CD4-positive, alpha-beta T cell treated with Interferon alpha-2 for 1 hour (primary cell): ENCODE measurements around the gene CEMP1.

Experiments
- DNase-seq, 2 donors: peaks; one replicate each; pipeline ENCODE4 v3.0.0-alpha.2; 2020 to 2022

Gene CEMP1

DNA sequence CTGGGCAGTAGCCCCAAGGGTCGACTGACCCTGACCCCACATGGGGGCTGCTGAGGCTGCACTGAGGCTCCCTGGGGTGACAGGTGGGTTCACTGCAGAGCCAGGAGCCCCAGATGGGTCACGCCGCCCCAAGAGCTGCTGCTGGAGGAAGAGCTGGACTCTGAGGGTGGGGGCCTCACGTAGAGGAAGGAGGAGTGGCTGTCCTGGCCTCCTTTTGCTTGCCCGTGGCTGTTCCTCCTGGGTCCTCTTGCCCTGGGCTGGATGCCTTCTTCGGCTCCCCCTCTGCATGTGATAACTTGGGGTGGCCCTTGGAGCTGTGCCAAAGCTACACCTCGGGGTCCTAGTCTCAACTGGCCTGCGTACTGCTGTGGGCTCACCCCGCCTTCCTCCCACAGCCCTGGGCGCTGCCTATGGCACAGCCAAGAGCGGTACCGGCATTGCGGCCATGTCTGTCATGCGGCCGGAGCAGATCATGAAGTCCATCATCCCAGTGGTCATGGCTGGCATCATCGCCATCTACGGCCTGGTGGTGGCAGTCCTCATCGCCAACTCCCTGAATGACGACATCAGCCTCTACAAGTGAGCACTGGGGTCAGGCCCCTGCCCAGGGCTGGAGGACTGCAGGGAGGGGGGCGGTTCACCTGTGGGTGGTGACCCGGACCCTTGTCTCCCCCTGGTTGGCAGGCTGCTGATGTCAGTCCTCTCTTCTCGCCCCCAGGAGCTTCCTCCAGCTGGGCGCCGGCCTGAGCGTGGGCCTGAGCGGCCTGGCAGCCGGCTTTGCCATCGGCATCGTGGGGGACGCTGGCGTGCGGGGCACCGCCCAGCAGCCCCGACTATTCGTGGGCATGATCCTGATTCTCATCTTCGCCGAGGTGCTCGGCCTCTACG is 12.1 kb downstream of the CEMP1 start:
- DNase-seq, result no peak

DNA sequence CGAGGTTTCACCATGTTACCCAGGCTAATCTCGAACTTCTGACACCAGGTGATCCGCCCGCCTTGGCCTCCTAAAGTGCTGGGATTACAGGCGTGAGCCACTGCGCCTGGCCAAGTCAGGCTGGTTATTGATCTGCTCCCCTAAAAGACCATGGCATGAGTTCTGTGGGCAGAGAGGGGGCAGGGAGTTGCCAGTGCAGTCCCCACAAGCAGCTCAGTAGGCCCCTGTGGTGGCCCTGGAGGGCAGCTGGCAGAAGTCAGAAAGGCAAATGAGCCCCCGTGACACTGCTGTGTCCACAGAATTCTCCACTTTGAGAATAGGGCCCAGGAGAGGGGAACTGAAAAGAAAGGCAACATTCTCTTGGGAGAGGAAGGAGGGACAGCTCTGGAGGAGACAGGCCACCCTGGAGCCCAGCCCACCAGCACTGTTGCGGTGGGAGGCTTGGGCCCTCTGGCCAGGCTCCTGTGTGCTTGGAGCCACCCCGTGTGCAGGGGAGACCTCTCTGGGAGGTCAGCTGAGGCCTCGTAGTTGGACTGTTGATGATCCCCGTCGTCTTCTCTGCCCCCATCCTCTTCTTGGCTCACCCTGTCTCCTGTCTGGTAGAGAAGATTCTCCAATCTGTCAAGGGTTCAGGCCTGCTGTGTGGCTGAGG is 13.1 kb downstream of the CEMP1 start:
- DNase-seq, result no peak

DNA sequence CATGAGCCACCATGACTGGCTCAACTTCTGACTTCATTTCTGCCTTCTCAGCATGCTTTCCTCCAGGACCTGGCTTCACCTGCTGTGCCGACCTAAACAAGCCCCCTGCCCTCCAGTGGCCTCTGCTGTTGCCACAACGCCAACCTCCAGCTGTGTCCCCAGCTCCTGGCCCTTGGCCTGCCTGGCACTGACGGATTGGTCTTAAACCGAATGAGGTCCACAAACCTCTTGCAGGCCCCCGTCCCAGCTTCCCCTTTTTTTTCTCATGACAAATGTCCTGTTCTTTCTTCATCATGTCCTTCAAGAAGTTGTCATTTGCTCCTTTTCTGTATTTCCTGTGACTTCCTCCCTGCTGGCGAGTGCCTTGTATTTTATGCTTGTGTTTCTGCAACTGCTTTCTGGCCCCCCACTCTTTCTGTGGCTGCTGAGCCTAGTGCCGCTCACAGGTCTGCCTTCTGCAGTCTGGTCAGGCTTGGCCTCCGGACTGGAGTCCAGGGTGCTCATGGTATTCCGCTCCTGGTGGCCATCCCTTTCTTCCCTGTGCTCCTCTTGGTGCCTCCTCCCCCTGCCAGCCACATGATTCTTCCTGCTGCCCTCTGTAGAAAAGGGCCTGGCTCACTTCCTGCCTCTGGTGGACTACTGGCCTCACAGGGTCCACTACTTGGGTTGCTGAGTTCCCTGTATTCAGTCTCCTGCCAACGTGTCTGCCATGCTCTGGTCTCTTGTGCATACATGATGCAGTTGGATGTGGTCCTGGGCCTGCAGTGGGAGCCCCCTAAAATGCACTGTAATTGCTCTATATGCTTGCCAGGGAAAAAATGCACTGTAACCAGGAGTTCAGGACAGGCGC is 14.6 kb downstream of the CEMP1 start:
- DNase-seq, result peak in 1 of 2 donors; percentile 44

DNA sequence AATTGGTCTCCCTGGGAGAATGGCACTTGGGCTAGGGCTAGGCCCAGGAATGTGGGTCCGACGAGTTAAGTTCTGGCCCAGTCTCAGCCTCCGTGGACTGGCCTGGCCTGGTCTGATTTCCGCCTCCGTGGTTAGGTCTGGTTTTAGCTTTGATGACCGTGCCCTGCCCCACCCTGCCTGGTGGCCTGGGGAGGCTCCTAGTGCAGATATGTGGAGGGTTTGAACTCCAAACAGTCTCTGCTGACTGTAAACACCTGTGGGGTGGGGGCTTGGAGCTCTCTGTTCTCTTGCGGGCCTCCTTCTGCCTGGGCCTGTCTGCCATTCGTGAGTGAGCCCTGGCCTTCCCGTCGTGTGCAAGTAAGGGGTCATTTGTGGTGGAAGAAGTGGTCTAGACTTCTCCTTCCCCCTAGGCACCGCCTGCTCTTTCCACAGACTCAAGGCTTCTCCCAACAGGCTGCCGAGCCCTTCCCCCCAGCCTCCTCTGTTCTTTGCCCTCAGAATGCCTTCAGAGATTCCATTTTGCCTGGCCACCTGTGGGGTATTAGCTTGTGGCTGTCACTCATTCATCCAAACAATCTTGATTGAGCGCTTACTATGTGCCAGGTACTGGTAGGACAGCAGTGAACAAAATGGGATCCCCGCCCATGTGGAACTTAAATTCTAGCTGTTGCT is 15.9 kb downstream of the CEMP1 start:
- no peak for DNase-seq

DNA sequence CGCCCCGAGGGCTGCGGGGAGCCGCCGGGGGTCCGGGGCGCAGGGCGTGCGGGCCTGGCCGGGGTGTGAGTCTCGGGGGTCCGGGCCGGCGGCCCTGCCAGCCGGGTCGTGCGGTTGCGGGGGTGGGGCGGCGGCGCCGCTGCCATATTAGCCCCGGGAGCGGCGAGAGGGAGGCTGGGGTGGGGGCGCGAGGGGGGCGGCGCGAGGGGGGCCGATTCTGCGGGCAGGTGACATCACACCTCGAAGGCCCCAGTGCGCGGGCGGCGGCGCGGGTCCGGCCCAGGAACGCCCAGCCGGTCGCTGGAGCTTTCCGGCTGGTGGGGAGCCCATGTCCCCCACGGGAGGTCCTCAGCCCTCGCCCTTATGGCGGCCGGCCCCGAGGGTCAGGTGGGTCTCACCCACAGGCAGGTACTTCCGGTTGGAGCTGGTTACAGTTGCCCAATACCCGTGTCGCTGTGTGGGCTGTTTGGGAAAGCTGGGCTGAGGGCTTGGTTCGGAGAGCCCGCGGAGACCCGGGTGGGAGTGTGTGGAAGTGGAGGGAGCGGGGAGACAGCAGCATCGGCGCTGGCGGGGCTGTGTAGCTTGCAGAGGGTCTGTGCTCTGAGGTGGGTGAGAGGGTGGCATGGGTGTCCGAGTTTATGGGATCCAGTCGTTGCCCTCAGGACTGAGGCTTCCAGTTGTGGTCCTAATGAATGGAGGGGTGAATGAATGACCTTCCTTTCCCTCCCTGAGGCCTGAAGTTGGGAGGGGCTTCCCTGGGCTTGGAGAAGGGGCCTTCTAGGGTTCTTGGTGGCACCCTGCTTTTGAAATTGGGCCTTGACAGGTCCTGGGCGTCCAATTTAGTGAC is 16.7 kb downstream of the CEMP1 start:
- peak; percentile 29 to 61 for DNase-seq

DNA sequence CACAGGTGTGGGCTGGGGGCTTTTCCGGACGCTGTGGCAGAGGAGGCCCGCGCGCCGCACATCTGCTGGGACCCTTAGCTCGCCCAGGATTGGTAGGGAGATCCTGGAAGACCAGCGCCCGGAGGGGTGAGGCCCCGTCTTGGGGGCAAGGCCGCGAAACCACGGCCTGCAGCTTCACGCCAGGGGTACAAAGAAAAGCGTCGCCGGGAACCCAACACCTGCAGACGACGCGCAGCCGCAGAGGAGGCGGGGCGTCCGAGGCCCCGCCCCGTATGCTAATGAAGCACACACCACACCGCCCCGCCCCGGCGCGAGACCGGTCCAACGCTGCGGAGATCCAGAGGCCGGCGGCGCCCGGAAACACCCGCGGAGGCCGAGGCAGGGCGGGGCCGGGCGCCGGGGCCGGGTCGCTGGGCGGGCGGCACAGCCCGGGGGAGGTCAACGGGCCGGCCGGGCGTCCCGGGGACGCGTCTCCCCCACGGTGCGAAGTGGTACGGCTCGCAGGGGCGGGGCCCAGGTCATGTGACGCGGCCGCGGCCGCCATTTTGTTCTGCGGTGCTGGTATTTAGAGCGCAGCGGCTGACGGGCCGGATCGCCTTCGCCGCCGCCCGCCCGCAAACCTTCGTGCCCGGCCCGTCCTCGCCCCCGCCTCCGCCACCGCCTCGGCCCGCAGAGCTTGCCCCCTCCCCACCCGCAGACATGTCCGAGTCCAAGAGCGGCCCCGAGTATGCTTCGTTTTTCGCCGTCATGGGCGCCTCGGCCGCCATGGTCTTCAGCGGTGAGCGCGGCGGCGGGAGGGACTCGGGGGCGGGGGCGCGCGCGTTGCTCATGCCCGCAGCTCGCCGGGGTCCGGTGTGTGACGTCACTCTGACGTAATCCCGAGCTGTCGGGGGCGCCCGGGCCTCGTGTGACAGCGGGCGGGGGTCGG is 17.5 kb downstream of the CEMP1 start, which contains the start of gene ATP6V0C:
TSS of gene ATP6V0C (plus strand) at position 548 of the 928 bp plus-strand sequence. CDS start at position 700, 152 bp downstream.
- peak; percentile 94 to 95 for DNase-seq

DNA sequence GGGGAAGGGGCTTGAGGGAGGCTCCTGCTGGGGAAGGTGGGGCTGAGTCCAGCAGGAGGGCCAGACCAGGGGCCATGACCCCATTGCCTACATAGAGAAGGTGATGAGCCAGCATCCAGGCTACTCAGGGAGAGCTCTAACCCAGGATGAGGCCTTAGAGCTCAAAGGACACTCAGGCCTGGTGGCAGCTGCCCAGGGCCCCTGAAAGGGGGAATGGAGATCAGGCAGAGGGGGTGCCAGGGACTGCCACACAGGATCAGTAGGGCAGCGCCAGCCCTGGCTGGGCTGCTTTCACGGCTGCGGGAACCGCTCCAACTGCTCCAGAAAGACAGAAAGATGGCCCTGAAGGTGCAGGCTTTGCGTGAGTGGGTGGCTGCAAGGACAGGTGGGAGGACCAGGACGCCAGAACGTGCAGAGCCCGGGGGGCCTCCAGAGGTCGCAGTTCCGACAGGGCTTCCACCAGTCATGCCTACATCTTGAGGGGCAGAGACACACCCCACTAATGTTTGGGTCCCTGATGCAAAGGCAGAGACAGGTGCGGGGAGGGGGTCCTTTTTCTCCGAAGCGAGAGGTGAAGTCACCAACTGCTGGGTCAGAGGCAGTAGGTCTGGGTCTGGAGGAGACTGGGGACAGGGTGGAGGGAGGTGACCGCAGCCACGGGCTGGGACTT is 18.3 kb downstream of the CEMP1 start:
- peak; percentile 41 to 47 for DNase-seq

DNA sequence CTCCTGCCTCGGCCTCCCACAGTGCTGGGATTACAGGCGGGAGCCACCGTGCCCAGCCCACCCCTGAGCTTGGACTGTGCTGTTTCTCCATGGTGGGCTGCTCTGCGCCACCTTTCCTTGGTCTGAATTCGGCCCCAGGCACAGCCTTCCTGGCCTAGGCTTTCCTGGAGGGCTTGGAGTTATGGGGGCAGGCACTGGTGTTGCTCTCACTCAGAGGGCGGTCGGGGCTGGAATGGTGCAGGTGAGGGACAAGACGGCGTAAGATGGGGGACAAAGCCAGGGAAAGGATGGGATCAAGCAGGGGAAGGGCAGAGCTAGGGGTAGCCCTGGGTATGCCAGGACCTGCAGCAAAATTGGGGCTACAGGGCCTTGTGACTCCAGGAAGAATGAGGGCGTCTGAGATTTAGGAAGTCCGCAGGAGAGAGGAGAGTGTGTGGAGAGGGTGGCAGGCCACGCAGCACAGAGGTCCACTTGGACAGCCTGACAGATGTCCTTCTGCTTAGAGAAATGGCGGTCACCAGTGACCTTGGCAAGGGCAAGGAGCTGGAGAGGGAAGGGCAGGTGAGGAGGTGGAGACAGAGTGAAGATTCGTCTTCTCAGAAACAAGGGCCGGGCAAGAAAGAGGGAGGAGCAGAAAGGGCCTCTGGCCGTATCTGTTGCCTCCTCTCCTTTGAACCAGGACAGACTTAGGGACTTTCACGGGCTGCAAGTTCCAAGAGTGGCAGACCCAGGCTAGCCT is 19.0 kb downstream of the CEMP1 start:
- no peak for DNase-seq

DNA sequence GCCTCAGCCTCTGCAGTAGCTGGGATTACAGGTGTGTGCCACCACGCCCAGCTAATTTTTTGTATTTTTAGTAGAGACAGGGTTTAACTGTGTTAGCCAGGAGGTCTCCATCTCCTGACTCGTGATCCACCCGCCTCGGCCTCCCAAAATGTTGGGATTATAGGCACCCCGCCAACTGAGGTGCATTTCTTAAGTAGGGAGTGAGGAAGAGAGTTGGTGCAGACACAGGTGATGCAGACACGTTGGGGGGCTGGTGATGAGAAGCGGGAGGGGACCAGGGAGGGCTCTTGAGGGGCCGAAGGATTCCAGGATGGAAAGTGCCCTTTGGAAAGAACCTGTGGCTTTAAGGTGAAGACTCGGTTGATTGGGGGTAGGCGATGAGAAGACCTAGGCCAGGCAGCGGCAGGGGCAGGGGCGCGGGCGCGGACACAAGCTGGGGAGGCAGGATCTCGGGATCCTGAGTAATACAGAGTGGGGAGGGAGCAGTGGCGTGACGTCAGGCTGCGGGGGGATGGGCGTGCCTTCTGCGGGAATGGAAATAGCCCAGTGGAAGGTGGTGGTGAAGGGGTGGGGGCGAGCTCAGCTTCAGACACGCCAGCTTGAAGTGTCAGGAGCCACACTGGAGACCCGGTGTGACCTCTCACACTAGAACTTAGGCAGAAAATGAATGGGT is 19.9 kb downstream of the CEMP1 start:
- DNase-seq, result no peak

DNA sequence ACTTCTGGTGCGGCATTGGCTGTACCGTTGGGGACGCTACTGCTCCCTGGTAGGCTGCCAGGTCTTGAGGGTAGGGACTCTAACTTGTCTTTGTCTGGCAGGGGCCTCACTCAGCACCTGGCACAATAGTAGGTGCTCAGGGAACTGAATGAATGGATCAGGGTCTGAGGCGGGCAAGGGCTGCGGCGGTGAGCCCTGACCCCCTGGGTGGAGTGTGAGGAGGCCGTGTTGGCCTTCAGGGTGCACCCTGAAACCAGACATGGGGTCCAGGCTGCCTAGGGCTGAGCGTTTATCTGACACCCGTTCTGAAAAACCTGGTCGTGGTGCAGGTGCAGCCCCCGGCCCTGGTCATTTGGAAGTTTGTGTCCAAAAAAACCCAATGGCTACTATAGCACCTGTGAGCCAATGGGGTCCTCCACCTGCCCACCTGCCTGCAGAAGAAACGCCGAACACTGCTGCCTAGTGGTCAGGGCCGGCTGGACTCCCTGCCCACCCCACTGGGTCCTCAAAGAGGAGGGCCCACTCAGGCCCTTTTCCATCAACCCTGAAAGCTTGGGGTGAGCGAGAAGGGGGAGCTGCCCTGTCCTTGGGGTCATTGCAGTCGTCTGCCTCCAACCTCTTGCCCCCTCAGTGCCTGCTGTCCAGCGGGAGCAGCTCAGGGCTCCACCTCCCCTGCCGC is 22.3 kb downstream of the CEMP1 start:
- DNase-seq, result no peak

DNA sequence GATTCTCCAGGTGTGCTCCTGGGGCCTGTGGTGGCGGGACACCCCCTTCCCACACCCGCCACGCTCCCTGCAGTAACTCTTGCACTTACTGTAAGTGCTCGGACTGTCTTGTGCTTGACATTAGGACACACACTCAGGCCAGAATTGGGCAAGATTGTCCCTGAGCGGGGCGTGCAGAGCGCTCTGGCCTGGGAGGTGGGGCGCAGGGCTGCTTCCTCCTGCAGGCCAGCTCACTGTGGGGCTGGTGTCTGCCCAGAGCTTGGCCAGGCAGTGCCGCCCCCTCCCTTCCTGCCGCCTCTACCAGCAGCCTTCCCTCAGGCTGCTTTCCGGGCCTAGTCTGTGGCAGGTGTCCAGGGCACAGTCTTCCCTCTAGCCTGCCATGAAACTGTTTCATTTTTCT is 23.5 kb downstream of the CEMP1 start:
- DNase-seq, result peak in 1 of 2 donors; percentile 54

DNA sequence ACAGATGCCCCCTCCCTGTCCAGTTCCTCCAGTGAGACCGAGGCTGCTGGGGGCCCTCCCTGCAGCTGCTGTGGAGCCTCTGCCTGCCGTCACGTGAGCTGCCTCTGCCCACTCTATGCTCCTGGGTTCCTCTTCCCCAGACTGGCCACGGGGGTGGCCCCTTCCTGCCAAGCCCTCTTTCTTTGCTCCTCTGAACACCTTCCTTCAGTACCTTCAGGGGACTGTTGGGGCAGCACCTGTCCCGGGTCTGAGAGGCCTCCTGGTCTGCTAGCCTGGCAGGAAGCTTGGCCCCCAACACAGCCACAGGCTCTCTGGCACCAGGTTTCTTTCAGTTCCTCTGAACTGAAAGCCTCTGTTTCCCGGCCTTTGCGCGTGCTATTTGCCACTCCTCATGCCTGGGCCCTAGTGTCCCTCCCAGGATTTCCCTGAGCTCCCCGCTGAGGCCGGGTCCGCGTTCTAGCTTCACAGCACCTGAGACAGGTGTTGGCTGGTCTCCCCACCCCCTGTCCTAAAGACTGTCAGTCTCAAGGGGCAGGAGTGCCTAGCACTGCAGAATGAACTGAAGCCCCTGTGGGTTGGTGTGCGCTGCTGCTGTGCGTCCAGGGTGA is 24.1 kb downstream of the CEMP1 start:
- peak in 1 of 2 donors; percentile 63 for DNase-seq

DNA sequence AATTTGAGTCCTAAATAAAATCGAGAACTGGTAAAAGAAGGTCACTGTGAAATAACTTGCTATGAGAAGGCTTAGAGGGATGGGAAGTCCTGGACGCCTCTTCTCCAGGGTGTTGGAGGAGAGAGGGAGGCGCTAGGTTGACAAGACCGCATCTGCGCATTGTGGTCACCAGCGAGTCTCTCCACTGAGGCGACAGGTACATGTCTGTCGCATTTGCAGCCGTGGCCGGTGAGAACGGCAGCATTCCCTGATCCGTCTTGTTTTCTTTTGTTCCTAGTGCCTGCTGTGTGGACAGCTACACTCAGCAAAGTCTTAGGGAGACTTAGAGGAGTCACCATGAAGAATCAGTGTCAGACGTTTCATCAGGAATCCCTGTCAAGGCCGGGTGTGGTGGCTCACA is 25.5 kb downstream of the CEMP1 start:
- no peak for DNase-seq

DNA sequence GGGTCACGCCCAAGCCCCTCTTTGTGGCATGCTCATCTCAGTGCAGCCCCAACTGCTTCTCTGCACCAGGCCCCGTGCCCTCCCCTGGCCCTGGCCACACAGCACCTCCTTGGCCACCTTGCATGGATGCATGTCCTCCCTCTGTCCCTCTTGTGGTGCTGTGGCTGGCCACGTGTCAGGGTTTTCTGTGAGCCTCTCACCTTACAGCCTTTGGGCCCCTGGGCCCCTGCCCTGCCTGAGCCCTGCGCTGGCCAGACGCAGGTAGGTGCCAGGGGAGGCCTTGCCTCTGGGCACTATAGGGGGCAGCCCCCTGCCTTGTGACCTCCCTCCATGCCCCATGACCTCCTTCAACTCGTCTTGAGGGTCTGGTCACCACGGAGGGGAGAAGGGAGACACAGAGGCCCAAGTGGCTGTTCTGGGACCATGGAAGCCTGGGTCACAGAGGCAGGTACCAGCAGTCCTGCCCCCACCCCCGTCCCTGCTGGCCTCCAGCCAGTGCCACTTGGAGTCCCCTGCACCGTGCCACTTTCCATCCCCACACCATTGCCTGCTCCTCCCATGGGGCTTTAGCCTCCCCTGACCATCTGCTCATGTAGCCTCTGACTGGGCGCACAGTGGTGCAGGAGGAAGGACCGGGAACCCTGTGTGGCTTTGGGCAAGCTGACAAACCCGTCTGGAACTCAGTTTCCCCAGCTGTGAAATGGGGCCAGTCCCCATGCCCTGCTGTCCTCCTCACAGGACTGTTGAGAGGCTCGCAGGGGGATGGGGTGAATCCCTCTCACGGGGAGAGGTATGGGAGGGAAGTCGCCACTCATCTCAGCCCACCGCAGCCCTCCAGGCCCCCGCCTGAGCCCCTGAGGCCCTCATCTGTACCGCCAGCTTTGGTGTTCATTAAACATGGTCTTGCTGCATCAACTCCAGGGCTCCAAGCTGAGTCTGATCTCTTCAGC is 29.0 kb downstream of the CEMP1 start:
- no peak for DNase-seq

DNA sequence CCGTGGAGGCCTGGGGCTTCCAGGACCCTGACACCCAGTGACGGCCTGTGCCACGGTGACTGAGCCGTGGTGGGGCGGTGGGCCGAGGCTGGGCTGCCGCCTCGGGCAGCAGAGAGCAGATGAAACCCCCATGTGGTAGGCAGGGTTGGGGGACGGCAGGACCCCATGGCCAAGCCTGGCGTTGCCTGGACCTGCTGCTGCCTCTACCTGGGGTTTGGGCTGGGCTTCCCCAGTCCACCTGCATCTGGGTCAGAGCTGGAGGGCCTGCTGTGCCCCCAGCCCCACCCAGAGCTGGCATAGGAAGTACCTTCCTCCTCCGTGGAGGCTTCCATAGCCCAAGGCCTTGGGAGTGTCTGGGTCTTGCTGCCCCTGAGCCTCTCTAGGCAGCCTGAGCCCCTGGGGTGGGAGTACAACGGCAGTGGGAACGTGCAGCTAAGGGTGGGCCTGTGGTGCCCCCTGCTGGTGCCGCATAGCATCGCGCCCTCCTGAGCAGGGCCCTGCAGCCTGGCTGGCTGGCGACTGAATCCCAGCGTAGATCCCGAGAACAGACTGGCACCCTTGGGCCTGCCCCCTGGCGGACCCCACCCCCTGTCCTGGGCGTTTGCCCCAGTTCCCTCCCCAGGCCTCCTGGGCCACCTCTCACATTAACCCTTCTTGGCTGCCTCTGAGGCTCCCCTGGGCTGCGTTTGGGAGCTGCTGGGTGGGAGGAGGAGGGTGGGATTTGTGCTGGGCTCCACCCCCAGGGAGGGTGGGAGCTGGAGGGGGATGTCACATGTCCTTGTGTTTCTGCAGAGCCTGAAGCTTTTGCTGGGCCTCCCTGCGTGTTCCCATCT is 30.1 kb downstream of the CEMP1 start:
- peak; percentile 77 to 84 for DNase-seq
